22Rv1 (cell line): ENCODE measurements around the gene BSPRY.
A peak's percentile ranks its signal among the peaks of the same experiment; 100 is the strongest.

ENCODE experiments used
- H3K27ac ChIP-seq: fragments of 450-650 bp; 2 replicates; pipeline ENCODE4 v1.5.1; 2017
- ZFX ChIP-seq: fragments of 450-650 bp; IDR thresholded peaks from 2 replicates; pipeline ENCODE4 v1.6.1; 2017; ENCODE audit warnings: antibody characterized with exemption, borderline replicate concordance
- TF ChIP-seq, protein P1 (sequence below): fragments of 450-650 bp; IDR thresholded peaks from 2 replicates; pipeline ENCODE4 v1.5.1; 2017; ENCODE audit warnings: mild to moderate bottlenecking

Gene BSPRY

DNA sequence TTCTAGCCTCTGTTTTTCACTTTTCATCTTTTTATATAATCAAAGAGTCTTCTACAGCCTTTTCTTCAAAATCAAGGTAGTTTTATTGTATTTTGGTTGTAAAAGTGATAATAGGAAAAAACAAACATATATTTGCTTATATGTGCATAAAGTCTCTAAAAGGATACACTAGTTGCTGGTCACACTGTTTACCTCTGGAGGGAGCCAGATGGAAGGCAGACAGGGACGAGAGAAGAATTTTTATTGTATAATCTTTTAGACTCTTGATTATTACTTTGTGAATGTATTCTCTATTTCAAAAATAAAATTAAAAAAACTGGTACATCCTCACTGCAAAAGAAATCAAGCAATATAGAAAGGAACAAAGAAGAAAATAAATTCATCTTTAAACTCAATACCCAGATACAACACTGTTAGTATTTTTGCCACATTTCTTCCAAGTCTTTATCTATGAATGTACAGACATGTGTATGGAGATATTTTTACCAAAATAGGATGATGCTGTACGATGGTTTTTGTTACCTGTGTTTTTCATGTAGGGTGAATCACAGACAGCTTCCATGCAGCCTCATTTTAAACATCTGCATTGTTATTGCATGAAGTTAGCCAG lies 40.0 kb upstream of the BSPRY start:
- TF ChIP-seq, protein P1, sequence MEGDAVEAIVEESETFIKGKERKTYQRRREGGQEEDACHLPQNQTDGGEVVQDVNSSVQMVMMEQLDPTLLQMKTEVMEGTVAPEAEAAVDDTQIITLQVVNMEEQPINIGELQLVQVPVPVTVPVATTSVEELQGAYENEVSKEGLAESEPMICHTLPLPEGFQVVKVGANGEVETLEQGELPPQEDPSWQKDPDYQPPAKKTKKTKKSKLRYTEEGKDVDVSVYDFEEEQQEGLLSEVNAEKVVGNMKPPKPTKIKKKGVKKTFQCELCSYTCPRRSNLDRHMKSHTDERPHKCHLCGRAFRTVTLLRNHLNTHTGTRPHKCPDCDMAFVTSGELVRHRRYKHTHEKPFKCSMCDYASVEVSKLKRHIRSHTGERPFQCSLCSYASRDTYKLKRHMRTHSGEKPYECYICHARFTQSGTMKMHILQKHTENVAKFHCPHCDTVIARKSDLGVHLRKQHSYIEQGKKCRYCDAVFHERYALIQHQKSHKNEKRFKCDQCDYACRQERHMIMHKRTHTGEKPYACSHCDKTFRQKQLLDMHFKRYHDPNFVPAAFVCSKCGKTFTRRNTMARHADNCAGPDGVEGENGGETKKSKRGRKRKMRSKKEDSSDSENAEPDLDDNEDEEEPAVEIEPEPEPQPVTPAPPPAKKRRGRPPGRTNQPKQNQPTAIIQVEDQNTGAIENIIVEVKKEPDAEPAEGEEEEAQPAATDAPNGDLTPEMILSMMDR: peak; percentile 85
- no peak for TF ChIP-seq ZFX
- H3K27ac ChIP-seq: no peak overlapping the region

DNA sequence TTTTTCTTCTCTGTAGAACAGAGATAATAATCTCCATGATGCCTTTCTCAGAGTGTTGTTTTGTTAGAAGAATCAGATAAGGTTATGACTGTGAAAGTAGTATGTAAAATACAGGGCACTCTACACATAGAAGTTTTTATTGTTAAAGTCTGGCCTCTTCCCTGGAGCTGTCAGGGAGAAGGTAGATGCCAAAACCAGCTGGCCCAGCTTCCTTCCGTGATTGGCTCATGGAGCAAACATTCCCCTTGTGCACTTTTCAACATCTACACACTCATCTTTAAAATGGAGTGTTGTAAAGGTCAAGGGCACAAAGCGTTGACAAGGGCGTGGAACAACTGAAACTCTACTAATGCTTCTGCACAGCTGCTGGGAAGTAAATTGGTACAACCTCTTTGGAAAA lies 38.8 kb upstream of the BSPRY start:
- H3K27ac ChIP-seq: no peak overlapping the region
- no peak for TF ChIP-seq ZFX
- TF ChIP-seq, protein P1: no peak

DNA sequence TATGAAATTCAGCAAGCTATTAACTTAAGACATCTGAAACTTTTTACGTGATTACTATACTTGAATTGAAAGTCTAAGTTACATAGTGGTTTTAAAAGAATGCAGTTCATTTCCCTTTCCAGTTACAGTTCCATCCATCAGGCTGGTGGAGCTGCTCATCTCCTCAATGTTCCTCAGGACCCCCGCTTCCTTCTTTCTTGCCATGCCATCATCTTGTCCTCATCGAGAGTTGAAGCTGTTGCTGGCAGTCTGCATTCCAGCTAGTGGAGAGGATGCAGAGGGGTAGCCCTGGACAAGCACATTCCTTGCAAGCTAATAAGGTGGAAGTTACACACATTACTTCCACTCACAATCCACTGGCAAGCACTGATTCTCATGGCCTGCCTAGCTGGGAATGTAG lies 37.4 kb upstream of the BSPRY start:
- no peak for TF ChIP-seq ZFX
- TF ChIP-seq, protein P1: no peak
- no peak overlapping the region for H3K27ac ChIP-seq

DNA sequence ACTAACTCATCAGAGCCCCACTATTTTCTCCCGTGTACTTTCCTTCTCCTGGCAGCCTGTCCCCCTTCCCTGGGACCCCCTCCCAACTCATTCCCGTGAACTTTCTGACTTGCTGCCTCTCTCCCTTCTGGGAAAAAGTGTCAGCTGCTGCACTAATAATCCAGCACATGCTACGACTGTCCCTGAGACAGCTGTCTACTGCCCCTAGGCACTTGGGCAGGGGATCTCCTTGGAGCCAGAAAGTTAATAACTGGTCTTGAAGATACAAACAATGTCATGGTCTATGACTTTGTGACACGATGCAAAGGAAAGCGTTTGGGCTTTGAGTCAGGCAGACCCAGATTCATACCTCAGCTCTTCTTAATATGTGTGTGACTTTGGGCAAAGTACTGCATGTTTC lies 36.1 kb upstream of the BSPRY start:
- TF ChIP-seq ZFX: no peak
- TF ChIP-seq, protein P1: no peak
- no peak overlapping the region for H3K27ac ChIP-seq

DNA sequence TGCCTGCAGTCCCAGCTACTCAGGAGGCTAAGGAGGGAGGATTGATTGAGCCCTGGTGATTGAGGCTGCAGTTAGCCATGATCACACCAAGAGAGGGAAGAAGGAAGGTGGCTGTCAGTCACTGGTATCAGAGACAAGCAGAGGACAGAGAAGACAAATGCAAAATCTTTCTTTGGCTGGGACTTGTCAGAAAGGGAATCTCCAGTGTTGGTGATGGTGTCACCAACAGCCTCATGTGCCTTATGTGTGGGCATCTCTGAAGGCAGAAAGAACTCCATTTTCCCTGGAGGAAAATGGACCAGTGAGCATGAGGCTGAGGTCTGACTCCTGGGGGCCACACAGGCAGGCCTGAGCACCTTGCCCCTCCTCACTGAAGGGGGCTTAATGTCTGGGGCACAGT lies 34.1 kb upstream of the BSPRY start:
- TF ChIP-seq ZFX: no peak
- TF ChIP-seq, protein P1: no peak
- no peak overlapping the region for H3K27ac ChIP-seq

DNA sequence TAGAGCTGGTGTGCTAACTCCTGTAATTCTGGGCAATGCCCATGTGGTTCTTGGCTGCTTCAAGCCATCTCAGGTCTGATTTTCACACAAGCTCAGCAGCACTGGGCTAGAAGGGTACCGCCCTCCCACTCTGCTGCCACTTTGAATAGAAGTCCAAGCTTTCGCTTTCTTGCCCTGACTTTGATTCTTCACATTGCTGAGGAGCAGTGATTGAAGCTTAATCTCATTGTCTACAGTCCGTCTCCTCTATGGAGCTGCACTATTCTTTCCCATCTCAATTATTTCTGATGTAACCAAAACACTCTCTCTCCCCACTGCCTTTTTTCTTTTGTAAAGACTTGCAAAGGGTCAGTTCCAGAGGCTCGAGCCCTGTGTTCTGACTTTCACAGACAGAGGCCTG lies 33.3 kb upstream of the BSPRY start:
- no peak overlapping the region for H3K27ac ChIP-seq
- TF ChIP-seq, protein P1: no peak
- no peak for TF ChIP-seq ZFX

DNA sequence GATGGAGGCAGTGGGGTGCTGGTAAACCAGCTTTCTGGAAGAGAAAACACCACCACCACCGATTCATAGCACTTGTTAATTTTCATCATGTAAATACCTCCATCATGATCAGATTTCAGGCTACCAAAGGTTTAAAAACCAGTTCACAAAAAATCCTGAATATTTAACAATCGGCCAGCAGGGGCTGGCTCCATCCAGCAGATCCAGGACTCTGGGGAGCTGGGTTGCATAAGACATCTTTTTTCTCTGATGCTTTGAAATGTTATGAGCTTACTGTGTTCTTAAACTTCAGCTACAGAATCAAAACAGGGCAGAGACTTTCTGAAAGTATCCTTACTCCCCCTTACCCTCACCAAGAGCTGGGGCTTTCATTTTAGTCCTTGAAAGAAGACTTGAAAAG lies 31.6 kb upstream of the BSPRY start:
- H3K27ac ChIP-seq: no peak overlapping the region
- TF ChIP-seq, protein P1: no peak
- no peak for TF ChIP-seq ZFX
